IMR-90 (cell line): ENCODE data around the gene BFAR. TPM values are rescaled to one million over a fixed set of nuclear protein-coding genes. Genes with fewer than 3 reads are reported as not detected.

ENCODE experiments used
- ATAC-seq: fragments of 200-7000 bp; cut with Tn5 transposase; 2 replicates; pipeline ENCODE4 v1.9.1; 2020; ENCODE audit warnings: low read depth, mild to moderate bottlenecking, moderate library complexity
- Bru-seq: library from RNA; stranded (reverse); fragments of 400-500 nt; gene quantifications from one replicate; lab custom pipeline; 2021; lab: Mats Ljungman, UMichigan
- BruChase-seq, 2 experiments: library from RNA; stranded (reverse); fragments of 400-500 nt; gene quantifications; one replicate each; lab custom pipeline; 2021; lab: Mats Ljungman, UMichigan
- BruUV-seq: library from RNA; stranded (reverse); fragments of 400-500 nt; replicated peaks from 2 replicates; lab custom pipeline; 2021; lab: Mats Ljungman, UMichigan
- CTCF ChIA-PET: fragments of 300-600 bp; formaldehyde crosslinking; extraction: SDS; loops from one replicate; lab custom pipeline; 2021; ENCODE audit warnings: antibody characterized with exemption; lab: Yijun Ruan, JAX
- POLR2A ChIA-PET: fragments of 300-600 bp; sonication (Branson Sonifier 250); formaldehyde crosslinking; loops from one replicate; lab custom pipeline; 2022; ENCODE audit warnings: antibody characterized with exemption; ENCODE audit not compliant: unreplicated experiment; lab: Charles Lee
- DNase-seq: peaks from one replicate; pipeline ENCODE4 v3.0.0; 2013
- H2AFZ ChIP-seq: replicated peaks from 2 replicates; pipeline ENCODE3; 2013; ENCODE audit warnings: low read length, mild to moderate bottlenecking; ENCODE audit not compliant: poor library complexity
- H2AK5ac ChIP-seq: 2 replicates; pipeline ENCODE4 v1.6.1; 2013; ENCODE audit warnings: low read depth, low read length, inconsistent platforms
- H2AK9ac ChIP-seq: replicated peaks from 2 replicates; pipeline ENCODE3; 2013; ENCODE audit warnings: mild to moderate bottlenecking, low read depth, low read length, moderate library complexity; ENCODE audit not compliant: poor library complexity
- H2BK120ac ChIP-seq: 2 replicates; pipeline ENCODE4 v1.6.1; 2013; ENCODE audit warnings: low read depth, low read length, inconsistent platforms
- H2BK15ac ChIP-seq: 3 replicates; pipeline ENCODE4 v1.6.1; 2013; ENCODE audit warnings: low read depth, low read length, inconsistent platforms
- H2BK20ac ChIP-seq: 2 replicates; pipeline ENCODE4 v1.6.1; 2013; ENCODE audit warnings: low read depth, mild to moderate bottlenecking, inconsistent platforms, low read length, moderate library complexity
- H2BK5ac ChIP-seq: 2 replicates; pipeline ENCODE4 v1.6.1; 2013; ENCODE audit warnings: mild to moderate bottlenecking, low read depth, low read length, inconsistent platforms; ENCODE audit not compliant: poor library complexity, severe bottlenecking
- H3K14ac ChIP-seq: replicated peaks from 2 replicates; pipeline ENCODE4 v1.6.1; 2013; ENCODE audit warnings: low read depth, low read length, inconsistent platforms
- H3K18ac ChIP-seq: 2 replicates; pipeline ENCODE4 v1.6.1; 2013; ENCODE audit warnings: low read depth, low read length, control low read depth
- H3K23ac ChIP-seq: 2 replicates; pipeline ENCODE4 v1.6.1; 2013; ENCODE audit warnings: low read depth, low read length, inconsistent platforms
- H3K27ac ChIP-seq: 2 replicates; pipeline ENCODE4 v1.5.1; 2013; ENCODE audit warnings: mild to moderate bottlenecking, control low read depth, low read length; ENCODE audit not compliant: insufficient read depth
- H3K27me3 ChIP-seq: 2 replicates; pipeline ENCODE4 v1.6.1; 2013; ENCODE audit warnings: low read length; ENCODE audit not compliant: control insufficient read depth, insufficient read depth
- H3K36me3 ChIP-seq: 2 replicates; pipeline ENCODE4 v1.6.1; 2013; ENCODE audit warnings: low read length, mixed read lengths; ENCODE audit not compliant: control insufficient read depth, insufficient read depth
- H3K4ac ChIP-seq: 2 replicates; pipeline ENCODE4 v1.6.1; 2013; ENCODE audit warnings: low read depth, low read length, inconsistent platforms
- H3K4me1 ChIP-seq: 2 replicates; pipeline ENCODE4 v1.6.1; 2013; ENCODE audit warnings: low read length, mixed read lengths; ENCODE audit not compliant: control insufficient read depth, insufficient read depth
- H3K4me2 ChIP-seq: 2 replicates; pipeline ENCODE4 v1.6.1; 2013; ENCODE audit warnings: low read depth, mild to moderate bottlenecking, control low read depth, low read length, moderate library complexity
- H3K4me3 ChIP-seq: 2 replicates; pipeline ENCODE4 v1.5.1; 2013; ENCODE audit warnings: low read depth, mild to moderate bottlenecking, control low read depth, low read length, moderate library complexity; ENCODE audit not compliant: insufficient read depth
- H3K56ac ChIP-seq: 2 replicates; pipeline ENCODE4 v1.6.1; 2013; ENCODE audit warnings: low read length, inconsistent platforms; ENCODE audit not compliant: insufficient read depth; ENCODE audit errors: extremely low read depth
- H3K79me1 ChIP-seq, 2 experiments: 2 replicates each; pipeline ENCODE4 v1.6.1; 2013; ENCODE audit warnings: low read length in 2 of 2, inconsistent platforms in 1 of 2, low read depth in 1 of 2
- H3K9ac ChIP-seq: 2 replicates; pipeline ENCODE4 v1.6.1; 2013; ENCODE audit warnings: low read depth, low read length, control low read depth
- H3K9me1 ChIP-seq: 2 replicates; pipeline ENCODE4 v1.6.1; 2013; ENCODE audit warnings: low read length, inconsistent platforms; ENCODE audit not compliant: insufficient read depth
- H3K9me3 ChIP-seq: 2 replicates; pipeline ENCODE4 v1.6.1; 2013; ENCODE audit warnings: low read length; ENCODE audit not compliant: control insufficient read depth, insufficient read depth
- H4K20me1 ChIP-seq: 2 replicates; pipeline ENCODE4 v1.6.1; 2013; ENCODE audit warnings: low read length, inconsistent platforms; ENCODE audit not compliant: insufficient read depth
- H4K5ac ChIP-seq: 2 replicates; pipeline ENCODE4 v1.6.1; 2013; ENCODE audit warnings: mild to moderate bottlenecking, low read depth, low read length, control low read depth
- H4K8ac ChIP-seq, 2 experiments: 2 replicates each; pipeline ENCODE4 v1.6.1; 2013; ENCODE audit warnings: low read depth in 2 of 2, low read length in 2 of 2, control low read depth in 1 of 2, inconsistent platforms in 1 of 2
- H4K91ac ChIP-seq: 2 replicates; pipeline ENCODE4 v1.6.1; 2013; ENCODE audit warnings: low read depth, low read length, inconsistent platforms; ENCODE audit not compliant: insufficient read depth
- BHLHE40 ChIP-seq: fragments of 150-350 bp; IDR thresholded peaks from 2 replicates; pipeline ENCODE4 v1.6.1; 2016; ENCODE audit warnings: mild to moderate bottlenecking, low read depth, low read length
- CEBPB ChIP-seq: IDR thresholded peaks from 2 replicates; pipeline ENCODE4 v1.6.1; 2012; ENCODE audit warnings: low read depth, low read length, improper control_type of control experiment
- CHD1 ChIP-seq: IDR thresholded peaks from 2 replicates; pipeline ENCODE4 v1.6.1; 2012; ENCODE audit warnings: low read depth, low read length, improper control_type of control experiment
- FOS ChIP-seq: fragments of 150-350 bp; IDR thresholded peaks from 2 replicates; pipeline ENCODE4 v1.6.1; 2016; ENCODE audit warnings: low read depth, low read length
- MAFK ChIP-seq: IDR thresholded peaks from 2 replicates; pipeline ENCODE4 v1.6.1; 2012; ENCODE audit warnings: low read depth, low read length, improper control_type of control experiment
- MXI1 ChIP-seq: IDR thresholded peaks from 2 replicates; pipeline ENCODE4 v1.6.1; 2012; ENCODE audit warnings: low read depth, mild to moderate bottlenecking, low read length, moderate library complexity, borderline replicate concordance
- NFE2L2 ChIP-seq: fragments of 150-350 bp; IDR thresholded peaks from 2 replicates; pipeline ENCODE4 v1.6.1; 2016; ENCODE audit warnings: low read depth, mild to moderate bottlenecking, low read length
- POLR2A ChIP-seq: IDR thresholded peaks from 2 replicates; pipeline ENCODE4 v1.6.1; 2012; ENCODE audit warnings: mild to moderate bottlenecking, low read depth, low read length
- RAD21 ChIP-seq: IDR thresholded peaks from 2 replicates; pipeline ENCODE4 v1.6.1; 2012; ENCODE audit warnings: low read length, improper control_type of control experiment
- RCOR1 ChIP-seq: IDR thresholded peaks from 2 replicates; pipeline ENCODE4 v1.6.1; 2012; ENCODE audit warnings: mild to moderate bottlenecking, low read length, improper control_type of control experiment; ENCODE audit not compliant: insufficient replicate concordance
- WGBS, 2 experiments: methylation state at CpG; one replicate each; pipeline versions ENCODE4 v1.1.5 to v1.1.7; 2013; ENCODE audit warnings: missing lambda C conversion rate in 2 of 2; ENCODE audit not compliant: insufficient read length in 1 of 2; ENCODE audit errors: extremely low coverage in 2 of 2; 5-methylcytosine and 5-hydroxymethylcytosine counted together
- dilution Hi-C: fragments of 300-500 bp; cut with HindIII; formaldehyde crosslinking; loops from one replicate; pipeline ENCODE4 v1.14.3; 2018; ENCODE audit warnings: low sequenced_read_pairs; ENCODE audit not compliant: unreplicated experiment
- in situ Hi-C: fragments of 300-500 bp; cut with MboI; formaldehyde crosslinking; loops from 3 replicates; pipeline ENCODE4 v1.14.3; 2019; ENCODE audit warnings: low sequenced_read_pairs, inconsistent platforms, mixed read lengths
- intact Hi-C: fragments of 100-400 bp; cut with micrococcal nuclease; formaldehyde crosslinking; loops from 2 replicates; pipeline ENCODE4 v1.10.0; 2022
- long read RNA-seq: library from polyadenylated mRNA; unstranded; transcript quantifications from one replicate; pipeline ENCODE4 v2.0.0, GENCODE V29; 2021; ENCODE audit not compliant: unreplicated experiment
- polyA plus RNA-seq, 3 experiments: library from polyadenylated mRNA; depleted of rRNA; stranded (reverse); fragments of >200 nt; gene quantifications; 2 replicates each; pipeline ENCODE4 v1.2.3, GENCODE V29; 2012; ENCODE audit warnings: low replicate concordance in 1 of 3
- total RNA-seq: library from RNA; depleted of rRNA; stranded (reverse); fragments of >200 nt; gene quantifications from 2 replicates; pipeline ENCODE4 v1.2.3, GENCODE V29; 2012; rRNA removed
- TF ChIP-seq, protein P1 (sequence below): fragments of 150-350 bp; IDR thresholded peaks from 2 replicates; pipeline ENCODE4 v1.6.1; 2017; ENCODE audit warnings: mild to moderate bottlenecking, antibody characterized with exemption, low read length, low read depth
- TF ChIP-seq, protein P2 (sequence below): fragments of 150-350 bp; IDR thresholded peaks from 2 replicates; pipeline ENCODE4 v1.6.1; 2016; ENCODE audit warnings: low read depth, mild to moderate bottlenecking, low read length, moderate library complexity, borderline replicate concordance

The BFAR gene, protein sequence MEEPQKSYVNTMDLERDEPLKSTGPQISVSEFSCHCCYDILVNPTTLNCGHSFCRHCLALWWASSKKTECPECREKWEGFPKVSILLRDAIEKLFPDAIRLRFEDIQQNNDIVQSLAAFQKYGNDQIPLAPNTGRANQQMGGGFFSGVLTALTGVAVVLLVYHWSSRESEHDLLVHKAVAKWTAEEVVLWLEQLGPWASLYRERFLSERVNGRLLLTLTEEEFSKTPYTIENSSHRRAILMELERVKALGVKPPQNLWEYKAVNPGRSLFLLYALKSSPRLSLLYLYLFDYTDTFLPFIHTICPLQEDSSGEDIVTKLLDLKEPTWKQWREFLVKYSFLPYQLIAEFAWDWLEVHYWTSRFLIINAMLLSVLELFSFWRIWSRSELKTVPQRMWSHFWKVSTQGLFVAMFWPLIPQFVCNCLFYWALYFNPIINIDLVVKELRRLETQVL
- total RNA-seq (51.7 and 56.5 TPM in 2 replicates), polyA plus RNA-seq (2012; rRNA removed) (39.4 and 46.6 TPM in 2 replicates), Bru-seq, nascent RNA (percentile 77 among the genes with signal in this experiment), BruChase-seq, experiment 1, labeled RNA remaining after a 6-hour chase (percentile 81 among the genes with signal in this experiment), BruChase-seq, experiment 2, labeled RNA remaining after a 2-hour chase (percentile 71 among the genes with signal in this experiment)
- 15.6 and 18.2 TPM in 2 replicates for polyA plus RNA-seq (2012; cell fraction: cytosol; rRNA removed)
- 9.3 and 24.8 TPM in 2 replicates for polyA plus RNA-seq (2012; cell fraction: nucleus; rRNA removed; ENCODE audit: low replicate concordance)
- long read RNA-seq, transcript BFAR-201 (8 exons, 3,039 nt), result major isoform, 61 of 93 reads
- long read RNA-seq, transcript BFAR-203 (4 exons, 1,414 nt), result minor isoform, 13 of 93 reads
- long read RNA-seq, partial matches to known transcripts, result 6 of 93 reads
- long read RNA-seq, other reads (novel, unspliced or antisense), result 11 of 93 reads

DNA sequence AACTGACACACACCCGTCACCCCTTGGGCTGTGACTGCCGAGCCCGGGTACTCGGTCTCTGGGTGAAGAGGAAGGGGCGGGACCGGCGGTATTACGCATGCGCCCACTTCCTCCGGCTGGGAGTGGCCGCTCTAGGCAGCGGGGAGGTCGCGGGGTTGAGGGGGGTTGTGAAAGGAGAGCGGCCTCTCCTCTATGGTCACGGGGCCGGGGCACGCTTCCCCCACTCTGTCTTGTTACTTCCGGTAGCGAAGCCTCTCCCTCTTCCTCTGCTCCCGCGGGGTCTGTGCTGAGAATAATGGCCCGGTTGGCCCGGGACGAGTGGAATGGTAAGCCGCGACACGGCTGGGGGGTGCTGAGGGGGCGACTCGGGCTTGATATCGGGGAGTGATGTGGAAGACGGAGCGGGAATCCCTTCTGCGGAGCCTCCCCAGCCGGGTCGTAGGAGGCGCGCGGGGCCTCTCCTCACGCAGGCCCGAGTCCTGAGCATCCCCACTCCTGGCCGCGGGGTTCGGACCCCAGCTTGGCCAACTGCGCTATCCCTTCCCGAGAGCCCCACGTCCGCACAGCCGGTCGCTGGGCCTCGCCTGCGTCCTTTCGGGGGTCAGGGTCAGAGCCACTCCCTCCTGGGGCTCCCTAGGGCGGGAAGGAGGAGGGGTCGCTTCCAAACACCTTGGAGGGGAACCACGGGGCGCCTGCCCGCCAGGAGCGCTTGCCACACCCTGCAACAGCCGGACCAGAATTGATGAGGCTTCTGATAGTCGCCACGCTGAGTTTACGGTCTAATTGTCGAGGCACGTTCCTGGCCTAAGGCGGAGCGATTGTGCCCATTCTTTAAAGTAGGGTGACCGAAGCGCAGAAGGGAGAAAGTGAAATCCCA is at the start of gene BFAR:
Gene BFAR (plus strand): TSS at position 259 of the 877 bp plus-strand sequence. CDS start 11,396 bp downstream, outside the sequence.
- Histone ChIP-seq H2AK5ac (peak within 1 kb of the TSS; percentile 96), H3K9me1 (no peaks in the 10 kb centered on the region; the same call in 1 of the 2 replicates), H4K91ac (peak within 1 kb of the TSS; percentile 83), H3K36me3 (peaks cover under 1% of the 10 kb centered on the region), H2BK20ac (no peak within 1 kb of the TSS), H2AK9ac (peak within 1 kb of the TSS; percentile 85), H3K79me1 (peaks cover 18 to 52% of the 10 kb centered on the region in 2 experiments), H3K9me3 (no peaks in the 10 kb centered on the region), H4K8ac (peak within 1 kb of the TSS; percentile 91 to 98), H3K18ac (peak within 1 kb of the TSS; percentile 69), H3K23ac (peak within 1 kb of the TSS; percentile 93), H3K9ac (peak within 1 kb of the TSS; percentile 84), H2AFZ (peak within 1 kb of the TSS; percentile 92), H2BK5ac (peak within 1 kb of the TSS; percentile 77), H3K56ac (peak within 1 kb of the TSS; percentile 81), H3K4me2 (peak within 1 kb of the TSS; percentile 96), H4K20me1 (peaks cover 34% of the 10 kb centered on the region), H3K4me1 (peaks cover 6% of the 10 kb centered on the region), H2BK120ac (peak within 1 kb of the TSS; percentile 32; the same call in 1 of the 2 replicates), H4K5ac (peak within 1 kb of the TSS; percentile 93), H2BK15ac (peak within 1 kb of the TSS; percentile 13; the same call in 1 of the 3 replicates), H3K27ac (peak within 1 kb of the TSS; percentile 86), H3K4ac (peak within 1 kb of the TSS; percentile 97), H3K27me3 (no peaks in the 10 kb centered on the region), H3K14ac (peak within 1 kb of the TSS; percentile 96), H3K4me3 (peak within 1 kb of the TSS; percentile 79)
- intact Hi-C loops, result no loop called here
- ATAC-seq (peak; percentile 78), DNase-seq (peak; percentile 93)
- dilution Hi-C loops, result no loop called here
- no TSS peak for BruUV-seq
- ChIA-PET CTCF (no interaction called here), POLR2A (no interaction called here)
- in situ Hi-C loops, result loop anchor here (25.0 kb wide), 1 partner anchor 329 kb away; no protein-coding TSS in a partner anchor
- WGBS, 2 experiments, result 1% methylated on average over 21 of the region's 69 CpGs; no CpG with 5 or more reads in 1 of the 2 experiments
- no peak for TF ChIP-seq RCOR1
- TF ChIP-seq MAFK, result no peak
- peak; percentile 77 for TF ChIP-seq BHLHE40
- no peak for TF ChIP-seq NFE2L2
- TF ChIP-seq POLR2A, result peak; percentile 99
- TF ChIP-seq RAD21, result no peak
- TF ChIP-seq MXI1, result 0 out of 2 replicates have a peak, but pooled peaks have one; percentile 18
- TF ChIP-seq CEBPB, result peak; percentile 61
- TF ChIP-seq, protein P1, sequence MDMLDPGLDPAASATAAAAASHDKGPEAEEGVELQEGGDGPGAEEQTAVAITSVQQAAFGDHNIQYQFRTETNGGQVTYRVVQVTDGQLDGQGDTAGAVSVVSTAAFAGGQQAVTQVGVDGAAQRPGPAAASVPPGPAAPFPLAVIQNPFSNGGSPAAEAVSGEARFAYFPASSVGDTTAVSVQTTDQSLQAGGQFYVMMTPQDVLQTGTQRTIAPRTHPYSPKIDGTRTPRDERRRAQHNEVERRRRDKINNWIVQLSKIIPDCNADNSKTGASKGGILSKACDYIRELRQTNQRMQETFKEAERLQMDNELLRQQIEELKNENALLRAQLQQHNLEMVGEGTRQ, result peak; percentile 85
- TF ChIP-seq, protein P2, sequence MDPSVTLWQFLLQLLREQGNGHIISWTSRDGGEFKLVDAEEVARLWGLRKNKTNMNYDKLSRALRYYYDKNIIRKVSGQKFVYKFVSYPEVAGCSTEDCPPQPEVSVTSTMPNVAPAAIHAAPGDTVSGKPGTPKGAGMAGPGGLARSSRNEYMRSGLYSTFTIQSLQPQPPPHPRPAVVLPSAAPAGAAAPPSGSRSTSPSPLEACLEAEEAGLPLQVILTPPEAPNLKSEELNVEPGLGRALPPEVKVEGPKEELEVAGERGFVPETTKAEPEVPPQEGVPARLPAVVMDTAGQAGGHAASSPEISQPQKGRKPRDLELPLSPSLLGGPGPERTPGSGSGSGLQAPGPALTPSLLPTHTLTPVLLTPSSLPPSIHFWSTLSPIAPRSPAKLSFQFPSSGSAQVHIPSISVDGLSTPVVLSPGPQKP, result no peak
- no peak for TF ChIP-seq CHD1
- no peak for TF ChIP-seq FOS
